ENCODE data around the gene LAX1. TPM values are rescaled to one million over a fixed set of nuclear protein-coding genes. Genes with fewer than 3 reads are reported as not detected.

Gene LAX1
- total RNA-seq, 1 donor from 2014 or later, result not detected

DNA sequence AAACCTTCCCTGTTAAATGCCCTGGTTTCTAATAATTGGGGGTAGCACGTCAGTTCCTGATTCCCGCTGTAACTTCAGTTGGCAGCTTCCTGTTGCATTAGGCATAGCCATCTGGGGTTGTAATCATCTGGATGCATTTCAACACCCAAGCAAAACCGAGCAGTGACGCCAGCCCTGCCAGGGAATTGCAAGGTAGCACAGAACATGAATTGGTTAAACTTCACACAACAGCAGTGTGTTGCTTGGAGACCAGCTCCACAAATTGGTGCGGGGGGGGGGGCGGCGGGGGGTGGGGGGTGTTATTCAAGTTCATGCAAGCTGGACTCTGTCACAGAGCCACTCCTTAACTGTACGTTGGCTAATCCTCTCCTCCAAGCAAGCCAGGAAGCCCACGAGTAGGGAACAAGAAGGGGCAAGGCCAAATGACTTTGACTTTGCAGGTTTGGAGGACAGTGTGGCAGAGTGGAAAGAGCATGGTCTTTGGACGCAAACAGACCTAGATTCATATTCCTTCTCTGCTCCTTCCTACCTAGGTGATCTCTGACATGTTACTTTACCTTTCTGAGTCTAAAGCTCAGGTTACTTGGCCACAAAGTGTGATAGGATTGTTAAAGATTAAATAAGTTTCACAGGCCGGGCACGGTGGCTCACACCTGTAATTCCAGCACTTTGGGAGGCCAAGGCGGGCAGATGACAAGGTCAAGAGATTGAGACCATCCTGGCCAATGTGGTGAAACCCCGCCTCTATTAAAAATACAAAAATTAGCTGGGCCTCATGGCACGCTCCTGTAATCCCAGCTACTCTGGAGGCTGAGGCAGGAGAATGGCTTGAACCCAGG is 4.7 kb downstream of the LAX1 start:
- no peaks in the 10 kb centered on the region for H3K27me3 Mint-ChIP-seq (ENCODE audit: unreplicated experiment)
- peaks cover 13% of the 10 kb centered on the region for H3K4me1 Mint-ChIP-seq (ENCODE audit: unreplicated experiment)
- H3K27ac Mint-ChIP-seq (ENCODE audit: unreplicated experiment), result no peak overlapping the region
- TF ChIP-seq CTCF (IDR thresholded peaks at IDR 0.05; ENCODE audit: unreplicated experiment), result no peak
- no peaks in the 10 kb centered on the region for H3K9me3 Mint-ChIP-seq (ENCODE audit: unreplicated experiment)
- H3K4me3 Mint-ChIP-seq (ENCODE audit: unreplicated experiment), result no peak overlapping the region
- no peaks in the 10 kb centered on the region for H3K36me3 Mint-ChIP-seq (ENCODE audit: low read depth, unreplicated experiment)
- DNase-seq (ENCODE audit: low spot score), result peak; percentile 12

GRCh38 chr1:203771901-203772301 is 6.9 kb downstream of the LAX1 start:
- H3K4me3 Mint-ChIP-seq (ENCODE audit: unreplicated experiment), result no peak overlapping the region
- TF ChIP-seq CTCF (IDR thresholded peaks at IDR 0.05; ENCODE audit: unreplicated experiment), result no peak
- H3K36me3 Mint-ChIP-seq (ENCODE audit: low read depth, unreplicated experiment), result no peaks in the 10 kb centered on the region
- H3K27me3 Mint-ChIP-seq (ENCODE audit: unreplicated experiment), result no peaks in the 10 kb centered on the region
- H3K4me1 Mint-ChIP-seq (ENCODE audit: unreplicated experiment), result peaks cover 20% of the 10 kb centered on the region
- DNase-seq (ENCODE audit: low spot score), result no peak
- H3K9me3 Mint-ChIP-seq (ENCODE audit: unreplicated experiment), result no peaks in the 10 kb centered on the region
- H3K27ac Mint-ChIP-seq (ENCODE audit: unreplicated experiment), result no peak overlapping the region

DNA sequence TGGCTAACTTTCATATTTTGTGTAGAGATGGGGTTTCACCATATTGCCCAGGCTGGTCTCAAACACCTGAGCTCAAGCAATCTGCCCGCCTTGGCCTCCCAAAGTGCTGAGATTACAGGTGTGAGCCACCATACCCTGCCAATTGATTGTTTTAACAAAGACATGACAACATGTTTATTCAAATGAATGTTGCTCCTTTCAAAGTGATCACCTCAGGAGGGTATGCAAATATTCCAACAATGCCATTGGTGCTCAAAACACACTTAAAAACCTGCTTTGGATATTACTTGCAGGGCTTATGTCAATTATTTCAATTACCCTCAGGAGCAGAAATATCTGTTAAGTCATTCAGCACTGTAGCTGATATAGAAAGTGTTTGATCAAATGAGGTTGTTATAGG is 7.9 kb downstream of the LAX1 start:
- Mint-ChIP-seq H3K9me3 (ENCODE audit: unreplicated experiment) (no peaks in the 10 kb centered on the region), H3K27ac (ENCODE audit: unreplicated experiment) (no peak overlapping the region), H3K27me3 (ENCODE audit: unreplicated experiment) (no peaks in the 10 kb centered on the region), H3K36me3 (ENCODE audit: low read depth, unreplicated experiment) (no peaks in the 10 kb centered on the region), H3K4me1 (ENCODE audit: unreplicated experiment) (peaks cover 20% of the 10 kb centered on the region), H3K4me3 (ENCODE audit: unreplicated experiment) (no peak overlapping the region)
- TF ChIP-seq CTCF (IDR thresholded peaks at IDR 0.05; ENCODE audit: unreplicated experiment), result no peak
- DNase-seq (ENCODE audit: low spot score), result no peak

GRCh38 chr1:203776636-203777035 is 11.7 kb downstream of the LAX1 start:
- no peaks in the 10 kb centered on the region for H3K9me3 Mint-ChIP-seq (ENCODE audit: unreplicated experiment)
- H3K4me1 Mint-ChIP-seq (ENCODE audit: unreplicated experiment), result peaks cover 6% of the 10 kb centered on the region
- TF ChIP-seq CTCF (IDR thresholded peaks at IDR 0.05; ENCODE audit: unreplicated experiment), result no peak
- no peak overlapping the region for H3K27ac Mint-ChIP-seq (ENCODE audit: unreplicated experiment)
- H3K36me3 Mint-ChIP-seq (ENCODE audit: low read depth, unreplicated experiment), result no peaks in the 10 kb centered on the region
- H3K4me3 Mint-ChIP-seq (ENCODE audit: unreplicated experiment), result no peak overlapping the region
- peak; percentile 11 for DNase-seq (ENCODE audit: low spot score)
- H3K27me3 Mint-ChIP-seq (ENCODE audit: unreplicated experiment), result no peaks in the 10 kb centered on the region

DNA sequence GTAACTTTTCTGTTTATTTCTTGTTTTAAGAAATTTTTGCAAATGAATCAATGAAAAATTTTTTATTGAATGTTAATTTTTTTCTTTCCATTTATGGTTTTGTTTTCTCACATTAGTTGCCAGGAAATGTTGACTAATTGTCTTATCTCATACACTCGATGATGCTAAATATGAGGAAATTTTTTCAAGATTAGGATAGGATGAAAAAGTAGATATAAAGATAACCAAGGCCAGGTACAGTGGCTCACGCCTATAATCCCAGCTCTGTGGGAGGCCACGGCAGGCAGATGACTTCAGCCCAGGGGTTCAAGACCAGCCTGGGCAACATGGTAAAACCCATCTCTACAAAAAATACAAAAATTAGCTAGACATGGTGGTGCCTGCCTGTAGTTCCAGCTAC is 12.6 kb downstream of the LAX1 start:
- peaks cover 6% of the 10 kb centered on the region for H3K4me1 Mint-ChIP-seq (ENCODE audit: unreplicated experiment)
- no peak for TF ChIP-seq CTCF (IDR thresholded peaks at IDR 0.05; ENCODE audit: unreplicated experiment)
- H3K4me3 Mint-ChIP-seq (ENCODE audit: unreplicated experiment), result no peak overlapping the region
- no peaks in the 10 kb centered on the region for H3K36me3 Mint-ChIP-seq (ENCODE audit: low read depth, unreplicated experiment)
- no peak overlapping the region for H3K27ac Mint-ChIP-seq (ENCODE audit: unreplicated experiment)
- no peak for DNase-seq (ENCODE audit: low spot score)
- no peaks in the 10 kb centered on the region for H3K9me3 Mint-ChIP-seq (ENCODE audit: unreplicated experiment)
- H3K27me3 Mint-ChIP-seq (ENCODE audit: unreplicated experiment), result no peaks in the 10 kb centered on the region

Measured in endothelial cell (in vitro differentiated cells).